GM12878 (cell line): ENCODE results near the gene SLITRK4. TPM values are rescaled to one million over a fixed set of nuclear protein-coding genes. Genes with fewer than 3 reads are reported as not detected.

Experiments used
- ATAC-seq: fragments of 200-7000 bp; cut with Tn5 transposase; 3 replicates; pipeline ENCODE4 v1.9.1; 2020; ENCODE audit warnings: mild to moderate bottlenecking, moderate library complexity
- BruUV-seq: library from RNA; stranded (reverse); fragments of 400-500 nt; replicated peaks from 2 replicates; lab custom pipeline; 2021; lab: Mats Ljungman, UMichigan
- CTCF ChIA-PET: fragments of 300-600 bp; sonication (Branson Sonifier 250); formaldehyde crosslinking; extraction: SDS; loops from one replicate; lab custom pipeline; 2021; ENCODE audit warnings: inconsistent platforms; lab: Yijun Ruan, JAX
- POLR2A ChIA-PET: fragments of 350-600 bp; formaldehyde crosslinking; extraction: SDS; loops from one replicate; lab custom pipeline; 2021; ENCODE audit warnings: inconsistent platforms; lab: Charles Lee
- RAD21 ChIA-PET: fragments of 300-600 bp; sonication (Branson Sonifier 250); formaldehyde crosslinking; loops from one replicate; lab custom pipeline; 2023; ENCODE audit warnings: antibody characterized with exemption; ENCODE audit not compliant: unreplicated experiment; lab: Charles Lee
- SMC1A ChIA-PET: fragments of 300-600 bp; sonication (Branson Sonifier 250); formaldehyde crosslinking; loops from one replicate; lab custom pipeline; 2023; ENCODE audit not compliant: unreplicated experiment, uncharacterized antibody; lab: Charles Lee
- DNase-seq: peaks from one replicate; pipeline ENCODE4 v3.0.0-alpha.2; 2011; ENCODE audit warnings: low read depth, low spot score
- FAIRE-seq: peaks from 3 replicates; lab custom pipeline; 2011; peaks lifted over from hg19 to GRCh38; lab: Jason Lieb, UNC
- H2AFZ ChIP-seq: 2 replicates; pipeline ENCODE4 v1.6.0; 2011; ENCODE audit warnings: low read depth, low read length, control low read depth; ENCODE audit not compliant: control insufficient read depth
- H3K27ac ChIP-seq: 2 replicates; pipeline ENCODE4 v1.5.1; 2011; ENCODE audit warnings: control low read depth; ENCODE audit not compliant: control insufficient read depth, insufficient read depth
- H3K27me3 ChIP-seq, 2 experiments: replicated peaks in 1 of 2; 2 replicates each; pipeline versions ENCODE4 v1.6.0 to v1.6.1; 2011; ENCODE audit warnings: low read length in 1 of 2; ENCODE audit not compliant: control insufficient read depth in 2 of 2, insufficient read depth in 2 of 2
- H3K36me3 ChIP-seq, 2 experiments: 2 replicates each; pipeline ENCODE4 v1.5.1; 2011; ENCODE audit warnings: low read length in 1 of 2; ENCODE audit not compliant: control insufficient read depth in 2 of 2, insufficient read depth in 2 of 2
- H3K4me1 ChIP-seq: 2 replicates; pipeline ENCODE4 v1.6.1; 2011; ENCODE audit warnings: mild to moderate bottlenecking, low read length, moderate library complexity, mixed read lengths; ENCODE audit not compliant: control insufficient read depth, insufficient read depth
- H3K4me2 ChIP-seq: 2 replicates; pipeline ENCODE4 v1.6.0; 2011; ENCODE audit warnings: control low read depth; ENCODE audit not compliant: control insufficient read depth, insufficient read depth
- H3K4me3 ChIP-seq: fragments of 200-600 bp; sonication (generic); 2 replicates; pipeline ENCODE4 v1.5.1; 2016
- H3K79me2 ChIP-seq: 2 replicates; pipeline ENCODE4 v1.6.0; 2011; ENCODE audit warnings: low read length; ENCODE audit not compliant: control insufficient read depth, insufficient read depth
- H3K9ac ChIP-seq: 2 replicates; pipeline ENCODE4 v1.8.0; 2011; ENCODE audit warnings: low read length, control low read depth, mixed read lengths; ENCODE audit not compliant: control insufficient read depth, insufficient read depth
- H3K9me3 ChIP-seq: replicated peaks from 3 replicates; pipeline ENCODE4 v1.5.1; 2011; ENCODE audit warnings: mild to moderate bottlenecking, low read length; ENCODE audit not compliant: control insufficient read depth, insufficient read depth
- H4K20me1 ChIP-seq: 2 replicates; pipeline ENCODE4 v1.6.0; 2011; ENCODE audit not compliant: control insufficient read depth, insufficient read depth
- BCL3 ChIP-seq: IDR thresholded peaks from 2 replicates; pipeline ENCODE4 v1.6.1; 2011; ENCODE audit warnings: borderline replicate concordance, low read depth, mild to moderate bottlenecking, moderate library complexity, low read length; ENCODE audit not compliant: insufficient read depth, poor library complexity, severe bottlenecking
- BCLAF1 ChIP-seq: fragments of 450-650 bp; IDR thresholded peaks from 2 replicates; pipeline ENCODE4 v1.6.1; 2017; ENCODE audit warnings: antibody characterized with exemption, mild to moderate bottlenecking, moderate library complexity
- DPF2 ChIP-seq: fragments of 450-650 bp; IDR thresholded peaks from 2 replicates; pipeline ENCODE4 v1.6.1; 2017; ENCODE audit warnings: mild to moderate bottlenecking
- HCFC1 ChIP-seq: fragments of 150-350 bp; IDR thresholded peaks from 2 replicates; pipeline ENCODE4 v1.6.1; 2014; ENCODE audit warnings: low read length
- HDAC6 ChIP-seq: fragments of 200-600 bp; sonication (generic); IDR thresholded peaks from one replicate; pipeline ENCODE4 v1.8.0; 2017; ENCODE audit warnings: antibody characterized with exemption; ENCODE audit not compliant: unreplicated experiment
- HDGF ChIP-seq: fragments of 450-650 bp; IDR thresholded peaks from 2 replicates; pipeline ENCODE4 v1.6.1; 2016; ENCODE audit warnings: antibody characterized with exemption
- IKZF1 ChIP-seq: fragments of 450-650 bp; conservative IDR thresholded peaks from 2 replicates; pipeline ENCODE4 v1.6.1; 2017; ENCODE audit warnings: antibody characterized with exemption, mild to moderate bottlenecking
- NFIC ChIP-seq: IDR thresholded peaks from 2 replicates; pipeline ENCODE4 v1.6.1; 2012; ENCODE audit warnings: low read depth, mild to moderate bottlenecking, inconsistent platforms, low read length, moderate library complexity
- NRF1 ChIP-seq: conservative IDR thresholded peaks from 2 replicates; pipeline ENCODE4 v1.6.1; 2011; ENCODE audit warnings: mild to moderate bottlenecking, low read depth, low read length, improper control_type of control experiment
- RUNX3 ChIP-seq: IDR thresholded peaks from 2 replicates; pipeline ENCODE4 v1.6.1; 2012; ENCODE audit warnings: low read length, inconsistent platforms
- SMARCA5 ChIP-seq: fragments of 450-650 bp; IDR thresholded peaks from 2 replicates; pipeline ENCODE4 v1.6.1; 2017; ENCODE audit warnings: mild to moderate bottlenecking
- SP1 ChIP-seq: IDR thresholded peaks from one replicate; pipeline ENCODE4 v1.6.1; 2011; ENCODE audit warnings: low read depth, low read length
- TCF7 ChIP-seq: IDR thresholded peaks from 2 replicates; pipeline ENCODE4 v1.6.1; 2014; ENCODE audit warnings: antibody characterized with exemption, borderline replicate concordance
- YBX1 ChIP-seq: fragments of 450-650 bp; IDR thresholded peaks from 2 replicates; pipeline ENCODE4 v1.6.1; 2016; ENCODE audit warnings: antibody characterized with exemption
- ZNF207 ChIP-seq: fragments of 450-650 bp; IDR thresholded peaks from 2 replicates; pipeline ENCODE4 v1.6.1; 2014; ENCODE audit warnings: antibody characterized with exemption, mild to moderate bottlenecking, borderline replicate concordance
- ZNF622 ChIP-seq: fragments of 450-650 bp; IDR thresholded peaks from 2 replicates; pipeline ENCODE4 v1.6.1; 2017; ENCODE audit warnings: mild to moderate bottlenecking, inconsistent platforms
- WGBS: methylation state at CpG from one replicate; pipeline ENCODE4 v1.1.6; 2016; ENCODE audit warnings: low lambda C conversion rate; ENCODE audit not compliant: insufficient replicate concordance, insufficient coverage; ENCODE audit errors: missing lambda C conversion rate; 5-methylcytosine and 5-hydroxymethylcytosine counted together
- in situ Hi-C: fragments of 300-500 bp; cut with MboI; formaldehyde crosslinking; loops from 9 replicates; pipeline ENCODE4 v1.14.3; 2018; ENCODE audit warnings: mixed read lengths
- intact Hi-C: fragments of 100-400 bp; cut with micrococcal nuclease; formaldehyde crosslinking; loops from one replicate; pipeline ENCODE4 v1.14.2; 2022; ENCODE audit not compliant: unreplicated experiment
- polyA plus RNA-seq, 11 experiments: library from polyadenylated mRNA; depleted of rRNA in 4 of 11; unstranded in 6 of 11; stranded (reverse) in 5 of 11; fragments of >200 nt; fragmentation: Nextera tagmentation in 4 of 11; fragmentation: Illumina TruSeq in 1 of 11; extraction: Ambion mirVana in 4 of 11; extraction: Trizol in 1 of 11; gene quantifications; 1 replicate in 1 of 11; 2 replicates in 10 of 11; pipeline versions ENCODE4 v1.2.1 to v1.2.3, GENCODE V29; 2011 to 2016; ENCODE audit warnings: inconsistent platforms in 2 of 11, missing spikeins in 2 of 11, low read depth in 1 of 11
- total RNA-seq, 4 experiments: library from RNA; depleted of rRNA in 3 of 4; stranded (reverse); fragments of >200 nt in 3 of 4; fragmentation: Illumina TruSeq in 1 of 4; extraction: Trizol in 1 of 4; gene quantifications; 2 replicates each; pipeline versions ENCODE4 v1.2.1 to v1.2.3, GENCODE V29; 2013 to 2021

SLITRK4 gene
- total and polyA plus RNA-seq, 10 of the 15 experiments (the other 5 are each of a cell fraction or from before 2014, with no cell fraction given): 0.45 to 1.1 (median 0.66) TPM

- POLR2A ChIA-PET: no interaction called here
- H3K79me2 ChIP-seq: no peaks in the 10 kb centered on the region
- H3K9me3 ChIP-seq: no peaks in the 10 kb centered on the region; the same call in 2 of the 3 replicates
- DNase-seq (no peak), ATAC-seq (no peak), FAIRE-seq (no peak)
- no peaks in the 10 kb centered on the region for H3K4me1 ChIP-seq
- no peaks in the 10 kb centered on the region for H3K27me3 ChIP-seq
- no peak for TF ChIP-seq BCL3
- no peak for TF ChIP-seq NRF1
- no peak for TF ChIP-seq SMARCA5
- no peak for TF ChIP-seq ZNF622
- no peak for TF ChIP-seq HDAC6
- no peak for TF ChIP-seq SP1
- no peak for TF ChIP-seq IKZF1
- no peak for TF ChIP-seq YBX1
- no peak for TF ChIP-seq NFIC
- no peak for TF ChIP-seq HCFC1
- no peak for TF ChIP-seq TCF7
- no peak for TF ChIP-seq DPF2
- no peak for TF ChIP-seq ZNF207
- TF ChIP-seq RUNX3: no peak
- no peak for TF ChIP-seq HDGF
- no peak for TF ChIP-seq BCLAF1
- no peak overlapping the region for H3K4me3 ChIP-seq
- H4K20me1 ChIP-seq: no peaks in the 10 kb centered on the region
- H3K36me3 ChIP-seq: no peaks in the 10 kb centered on the region
- RAD21 ChIA-PET: no interaction called here
- CTCF ChIA-PET: interaction anchor here (1.3 kb wide), 1 partner anchor 15 kb away, joined by 3 read pairs; no protein-coding TSS in a partner anchor
- H3K27ac ChIP-seq: no peak overlapping the region
- H3K9ac ChIP-seq: no peak overlapping the region
- whole genome bisulfite sequencing: 83% methylated on average over 47 of the region's 64 CpGs
- intact Hi-C loops (no loop called here), in situ Hi-C loops (no loop called here)
- SMC1A ChIA-PET: no interaction called here
- H2AFZ ChIP-seq: no peak overlapping the region
- no TSS peak for BruUV-seq
- H3K4me2 ChIP-seq: no peak overlapping the region
Measured at GRCh38 chrX:143633461-143634308, 2.2 kb downstream of the SLITRK4 start.
